H54 (cell line): ENCODE measurements around the gene ZNF423.

Source experiments
- DNase-seq: peaks from one replicate; pipeline ENCODE4 v3.0.0; 2011; ENCODE audit warnings: low spot score, mixed read lengths; ENCODE audit not compliant: insufficient read length
- FAIRE-seq: peaks from 3 replicates; lab custom pipeline; 2011; peaks lifted over from hg19 to GRCh38; lab: Jason Lieb, UNC
- POLR2A ChIP-seq: IDR thresholded peaks from 2 replicates; pipeline ENCODE4 v1.6.1; 2011; ENCODE audit warnings: low read depth, mild to moderate bottlenecking, low read length

ZNF423 gene

DNA sequence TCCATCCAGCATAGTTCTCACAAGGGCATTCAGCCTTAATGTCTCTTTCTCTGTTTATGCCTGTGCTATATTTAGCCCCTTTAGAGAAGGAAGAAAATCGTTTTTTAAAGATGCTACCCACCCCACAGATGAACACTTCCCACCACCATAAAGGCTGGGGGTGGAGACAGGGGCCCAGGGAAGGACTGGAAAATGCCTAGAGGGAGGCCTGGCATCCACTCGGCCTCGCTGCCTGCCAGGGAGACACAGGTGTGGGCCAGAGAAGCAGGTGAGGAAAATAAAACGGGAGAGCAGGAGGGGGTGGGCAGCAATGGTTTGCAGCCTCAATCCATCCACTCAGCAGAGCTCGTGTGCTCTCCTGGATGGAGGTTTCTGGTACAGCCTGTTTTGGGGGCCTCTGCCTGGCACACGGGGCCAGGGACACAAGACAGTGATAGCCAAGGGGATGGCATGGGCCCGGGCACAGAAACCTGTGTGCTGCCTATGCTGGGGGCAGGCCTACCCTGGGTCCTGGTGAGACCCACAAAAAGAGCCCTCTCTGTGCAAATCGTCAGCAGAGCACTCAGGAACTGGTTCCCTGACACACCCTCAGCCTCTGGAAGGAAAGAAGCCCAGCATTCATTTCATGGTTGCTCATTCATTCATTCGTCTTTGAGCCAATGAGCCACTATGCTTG lies 360.9 kb downstream of the ZNF423 start:
- no peak for FAIRE-seq
- no peak for DNase-seq
- TF ChIP-seq POLR2A: no peak

DNA sequence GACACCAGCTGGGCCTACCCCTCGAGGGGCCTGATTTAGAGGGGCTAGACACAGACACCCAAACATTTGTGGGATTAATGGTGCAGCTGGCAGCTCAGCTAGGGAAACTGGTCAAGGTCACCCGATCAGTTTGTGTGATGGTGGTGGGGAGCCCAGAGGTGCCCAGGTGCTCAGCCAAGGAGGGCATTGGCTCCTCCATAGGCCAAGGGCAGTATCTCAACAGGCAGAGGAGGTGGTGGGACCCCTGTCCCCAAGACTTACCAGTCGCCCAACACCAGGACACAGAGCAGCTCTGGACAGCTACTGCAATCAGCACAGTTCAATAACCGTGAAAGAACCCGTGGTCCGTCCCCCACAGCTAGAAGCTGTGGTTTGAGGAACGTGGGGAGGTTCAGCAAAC lies 361.4 kb downstream of the ZNF423 start:
- TF ChIP-seq POLR2A: no peak
- no peak for FAIRE-seq

DNA sequence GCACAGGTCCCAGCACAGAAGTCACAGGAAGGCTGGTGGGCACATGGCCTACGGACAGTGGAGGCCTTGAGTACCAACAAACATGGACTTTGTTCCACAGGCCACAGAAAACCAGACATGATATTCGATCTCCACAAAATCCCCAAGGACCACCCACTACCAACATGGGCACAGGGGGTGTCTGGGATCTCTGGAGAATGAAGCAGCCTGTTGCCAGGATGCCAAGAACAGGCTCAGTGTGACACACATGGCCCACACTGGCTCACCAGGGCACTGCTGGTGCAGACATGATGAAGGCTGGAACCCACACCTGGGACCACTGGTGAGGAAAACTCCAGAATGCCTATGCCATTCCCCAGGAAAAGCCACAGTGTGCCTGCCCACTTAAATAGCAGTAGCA lies 362.1 kb downstream of the ZNF423 start:
- DNase-seq (no peak), FAIRE-seq (no peak)
- no peak for TF ChIP-seq POLR2A

More for the DNA sequence above, 361.4 kb downstream of the ZNF423 start:
- DNase-seq: no peak

DNA sequence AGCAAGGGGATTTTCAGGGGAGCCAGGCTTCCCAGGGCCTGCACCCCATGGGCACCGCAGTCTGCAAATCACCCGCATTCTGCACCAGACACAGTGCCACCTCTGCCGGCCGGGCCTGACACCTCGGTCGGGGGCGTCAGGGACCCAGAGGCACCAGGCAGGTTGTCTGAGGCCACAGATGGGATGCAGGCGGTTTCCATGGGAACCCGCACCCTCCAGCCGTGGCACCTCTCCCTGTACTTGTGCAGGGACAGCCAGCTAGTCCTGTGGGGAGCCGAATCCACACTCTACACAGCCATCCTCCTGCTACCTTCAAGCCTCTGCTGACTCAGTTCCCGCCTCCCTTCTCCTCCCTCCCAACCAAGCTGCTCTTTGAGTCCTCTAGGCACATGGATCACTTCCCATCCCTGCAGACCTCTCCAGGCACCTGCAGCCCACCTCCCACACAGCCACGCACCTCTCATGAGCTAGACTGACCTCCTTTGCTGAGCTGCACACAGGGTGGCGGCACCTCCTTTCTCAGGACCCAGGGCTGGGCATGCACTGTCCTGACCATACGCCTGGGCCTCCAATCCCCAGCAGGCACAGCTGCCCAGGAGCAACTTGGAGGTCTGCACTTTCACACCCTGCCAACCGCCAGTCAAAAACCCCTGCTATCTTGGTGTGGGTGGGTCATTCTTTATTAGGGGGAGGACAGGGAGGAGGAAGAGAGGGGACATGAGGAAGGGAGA lies 362.9 kb downstream of the ZNF423 start:
- DNase-seq: no peak
- TF ChIP-seq POLR2A: no peak
- no peak for FAIRE-seq

- FAIRE-seq (no peak), DNase-seq (peak; percentile 36)
- TF ChIP-seq POLR2A: no peak
Measured at GRCh38 chr16:49491771-49492761, 363.8 kb downstream of the ZNF423 start.

GRCh38 chr16:49491106-49491670 lies 364.7 kb downstream of the ZNF423 start:
- FAIRE-seq (no peak), DNase-seq (no peak)
- no peak for TF ChIP-seq POLR2A

DNA sequence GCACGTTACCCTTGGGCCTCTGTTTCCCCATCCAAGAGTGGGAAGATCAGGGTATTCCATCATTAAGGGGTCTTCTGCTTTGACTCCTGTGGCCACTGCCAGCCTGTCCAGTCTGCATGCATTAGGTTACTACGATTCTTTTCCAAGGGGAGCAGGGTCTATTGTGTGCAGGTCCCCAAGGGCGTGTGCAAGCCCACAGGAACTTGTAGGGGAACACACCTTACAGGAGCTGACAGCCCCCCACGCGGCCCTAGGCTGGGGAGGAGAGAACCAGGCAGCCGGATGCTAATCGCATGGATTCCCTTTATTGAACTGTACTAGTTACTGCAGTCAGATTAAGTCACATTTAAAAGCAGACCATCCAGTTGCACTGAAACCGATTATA lies 365.6 kb downstream of the ZNF423 start:
- FAIRE-seq: no peak
- no peak for DNase-seq
- no peak for TF ChIP-seq POLR2A

GRCh38 chr16:49489686-49490320 lies 366.1 kb downstream of the ZNF423 start:
- no peak for DNase-seq
- TF ChIP-seq POLR2A: no peak
- FAIRE-seq: no peak

- FAIRE-seq: no peak
- no peak for TF ChIP-seq POLR2A
- no peak for DNase-seq
Measured at GRCh38 chr16:49488740-49489525, 367.0 kb downstream of the ZNF423 start.

DNA sequence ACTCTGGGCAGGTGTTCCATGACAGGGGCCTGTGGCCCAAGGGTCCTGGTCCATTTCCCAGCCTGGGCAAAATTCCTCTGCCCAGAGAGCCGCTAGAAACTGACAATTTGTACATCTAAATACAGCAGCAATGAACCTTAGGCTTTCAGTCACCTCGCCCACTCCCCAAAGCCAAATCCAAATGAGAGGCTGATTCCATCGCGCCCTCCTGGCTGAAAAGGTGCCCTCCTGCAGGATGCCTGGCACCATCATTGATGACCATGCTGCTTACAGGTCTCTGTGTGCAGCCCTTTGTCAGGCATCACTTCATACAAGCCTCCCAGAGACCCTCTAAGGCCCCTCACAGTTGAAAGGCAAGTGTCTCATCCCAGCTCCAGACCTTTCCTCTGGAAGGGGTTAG lies 367.6 kb downstream of the ZNF423 start:
- no peak for TF ChIP-seq POLR2A
- no peak for FAIRE-seq
- no peak for DNase-seq

DNA sequence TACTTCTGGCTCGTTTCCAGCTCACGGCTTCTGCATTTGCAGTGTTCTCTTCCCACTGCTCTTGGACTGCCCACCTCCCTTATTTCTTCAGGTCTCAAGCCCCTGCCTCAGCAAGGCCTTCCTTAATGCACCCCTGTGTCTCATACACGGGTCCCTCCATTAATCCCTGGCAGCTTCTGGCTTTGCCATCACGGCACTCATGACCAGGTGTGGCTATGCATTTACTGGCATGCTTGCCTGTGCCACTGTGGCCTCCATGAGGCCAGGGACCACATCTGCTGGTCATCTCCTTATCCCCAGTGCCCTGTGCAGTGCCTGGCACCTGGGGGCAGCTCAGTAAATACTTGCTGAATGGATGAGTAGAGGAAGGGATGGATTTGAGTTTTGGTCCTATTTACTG lies 368.2 kb downstream of the ZNF423 start:
- DNase-seq (no peak), FAIRE-seq (no peak)
- no peak for TF ChIP-seq POLR2A

DNA sequence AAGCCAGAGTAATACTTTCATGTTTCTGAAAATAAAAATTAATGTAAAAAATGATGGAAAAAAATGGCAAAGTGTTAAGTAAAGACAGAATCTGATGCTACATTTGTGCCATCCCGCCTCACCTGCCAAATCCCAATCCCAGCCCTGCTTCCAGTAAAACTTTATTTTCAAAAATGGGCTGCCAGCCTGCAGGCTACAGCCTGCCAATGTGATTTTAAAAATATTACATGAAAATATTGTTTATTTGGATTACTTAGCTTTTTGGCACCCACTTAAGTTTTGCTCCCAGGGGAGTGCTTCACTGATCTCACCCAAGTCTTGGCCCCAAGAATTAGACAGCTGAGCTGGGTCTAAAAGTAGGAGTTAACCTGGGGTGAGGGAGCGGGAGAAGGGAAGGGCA lies 369.5 kb downstream of the ZNF423 start:
- DNase-seq (no peak), FAIRE-seq (no peak)
- no peak for TF ChIP-seq POLR2A
